ENCODE data around the gene PSAP.

GRCh38 chr10:71811351-71811750 is 39.7 kb downstream of the PSAP start:
- TF ChIP-seq CTCF (IDR thresholded peaks at IDR 0.05) (no peak), POLR2A (IDR thresholded peaks at IDR 0.05) (no peak)
